Aorta (tissue), 5 donors: ENCODE measurements around the gene RBM12. TPM values are rescaled to one million over a fixed set of nuclear protein-coding genes. Genes with fewer than 3 reads are reported as not detected.
A peak's percentile ranks its signal among the peaks of the same experiment; 100 is the strongest.

Source experiments
- ATAC-seq: fragments of 200-7000 bp; cut with Tn5 transposase; one replicate; pipeline ENCODE4 v1.9.1; 2022; ENCODE audit warnings: moderate library complexity; ENCODE audit not compliant: low FRiP score
- DNase-seq, 2 donors: peaks; one replicate each; pipeline ENCODE4 v3.0.0-alpha.2; 2020
- H3K27ac ChIP-seq, 2 donors: one replicate each; pipeline ENCODE4 v1.5.1; 2013; ENCODE audit warnings: low read length in 2 of 2, mild to moderate bottlenecking in 2 of 2, moderate library complexity in 2 of 2, control low read depth in 1 of 2, inconsistent platforms in 1 of 2, low read depth in 1 of 2
- H3K27me3 ChIP-seq, 2 donors: one replicate each; pipeline ENCODE4 v1.6.1; 2013; ENCODE audit warnings: control low read depth in 1 of 2, low read length in 1 of 2, mild to moderate bottlenecking in 1 of 2, moderate library complexity in 1 of 2; ENCODE audit not compliant: insufficient read depth in 2 of 2, control insufficient read depth in 1 of 2
- H3K36me3 ChIP-seq, 2 donors: one replicate each; pipeline ENCODE4 v1.6.1; 2013; ENCODE audit warnings: control low read depth in 1 of 2, low read length in 1 of 2, mild to moderate bottlenecking in 1 of 2; ENCODE audit not compliant: insufficient read depth in 2 of 2, control insufficient read depth in 1 of 2
- H3K4me1 ChIP-seq, 2 donors: one replicate each; pipeline ENCODE4 v1.6.1; 2013; ENCODE audit warnings: low read length in 2 of 2, control low read depth in 1 of 2, mild to moderate bottlenecking in 1 of 2, moderate library complexity in 1 of 2; ENCODE audit not compliant: insufficient read depth in 2 of 2, control insufficient read depth in 1 of 2
- H3K4me3 ChIP-seq, 2 donors: one replicate each; pipeline ENCODE4 v1.5.1; 2013; ENCODE audit warnings: low read length in 2 of 2, control low read depth in 1 of 2, mild to moderate bottlenecking in 1 of 2
- H3K9me3 ChIP-seq: one replicate; pipeline ENCODE4 v1.6.1; 2013; ENCODE audit warnings: mild to moderate bottlenecking, low read length; ENCODE audit not compliant: control insufficient read depth
- WGBS, 2 donors: extraction: QIAGEN DNeasy Blood & Tissue Kit; methylation state at CpG; one replicate each; pipeline ENCODE4 v1.1.7; 2013; 5-methylcytosine and 5-hydroxymethylcytosine counted together
- intact Hi-C, 2 donors: fragments of 100-400 bp; cut with DNase I; formaldehyde crosslinking; loops; one replicate each; pipeline versions ENCODE4 v1.14.2 to v1.15.0; 2022
- polyA plus RNA-seq, 2 donors: library from polyadenylated mRNA; stranded (reverse); fragments of 200-250 nt; gene quantifications; one replicate each; pipeline ENCODE4 v1.2.3, GENCODE V29; 2013
- total RNA-seq, 2 donors: library from RNA; stranded (reverse); fragmentation: NEBNext Ultra II Directional; extraction: Animal tissue kit (Norgen Biotek cat#: 25700); gene quantifications; one replicate each; pipeline ENCODE4 v1.2.1, GENCODE V29; 2021
- donor health status: healthy with polysubstance abuse.
- donor health status: Bipolar disorder and iron deficiency.
- donor health status: DM: no; HTN: no; CAD: no.
- donor health status: DM: no; HTN: no; CAD: no.
- donor health status: DM: yes; HTN: yes; CAD: no.

RBM12 gene
- total and polyA plus RNA-seq, 4 donors = 8.5 to 79.3 (median 44.4) TPM

DNA sequence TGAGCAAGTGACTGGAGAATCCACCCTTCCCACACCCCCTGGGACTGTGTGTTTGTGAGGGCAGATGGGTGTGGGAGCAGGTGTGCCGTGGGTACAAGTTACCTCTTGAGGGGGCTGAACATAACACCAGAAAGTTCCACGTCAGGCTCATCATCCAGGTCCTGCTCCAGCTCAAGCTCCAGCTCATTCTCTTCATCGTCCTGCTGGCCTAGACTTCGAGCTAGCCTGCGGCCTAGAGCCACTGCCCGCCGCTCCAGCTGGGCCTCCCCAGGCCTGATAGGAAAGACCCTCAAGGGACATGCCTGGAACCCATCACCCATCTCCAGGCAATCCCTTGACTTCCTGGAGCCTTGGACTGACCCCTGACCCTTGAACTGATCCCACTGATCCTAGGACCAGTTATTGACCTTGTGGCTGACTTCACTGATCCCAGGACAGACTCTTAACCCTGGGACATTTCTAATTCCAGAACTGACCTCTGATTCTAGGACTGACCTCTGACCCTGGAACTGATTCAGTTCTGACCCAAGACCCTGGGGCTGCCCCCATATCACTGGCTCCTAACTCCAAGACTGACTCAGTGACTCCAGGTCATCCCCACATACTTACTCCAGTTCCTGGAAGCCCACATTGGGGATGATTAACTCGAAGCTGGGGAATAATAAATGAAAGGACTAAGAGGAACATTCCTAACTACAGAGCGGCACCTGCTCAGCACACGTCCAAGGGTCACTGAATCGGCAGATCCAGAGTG is 60.8 kb downstream of the RBM12 start:
- WGBS, 2 donors = 90 to 95% methylated on average over 11 of the region's 11 CpGs

GRCh38 chr20:35602851-35603495 is 61.7 kb downstream of the RBM12 start:
- intact Hi-C loops = loop anchor here in 1 of 2 donors (5.0 kb wide), 1 partner anchor 141 kb away; no protein-coding TSS in a partner anchor
- 95 to 96% methylated on average over 15 of the region's 15 CpGs for WGBS, 2 donors
- no peaks in the 10 kb centered on the region for H3K36me3 ChIP-seq
- peak in 1 of 2 donors; percentile 54 for DNase-seq
- no peaks in the 10 kb centered on the region for H3K4me1 ChIP-seq
- no peak overlapping the region for H3K4me3 ChIP-seq
- ATAC-seq = no peak
- no peaks in the 10 kb centered on the region for H3K27me3 ChIP-seq
- H3K9me3 ChIP-seq = no peaks in the 10 kb centered on the region
- H3K27ac ChIP-seq = no peak overlapping the region

More for the DNA sequence above, 60.8 kb downstream of the RBM12 start:
- Histone ChIP-seq H3K4me1 (no peaks in the 10 kb centered on the region), H3K4me3 (no peak overlapping the region), H3K27ac (no peak overlapping the region), H3K27me3 (no peaks in the 10 kb centered on the region), H3K9me3 (no peaks in the 10 kb centered on the region), H3K36me3 (no peaks in the 10 kb centered on the region)
- intact Hi-C loops = loop anchor here in 1 of 2 donors (5.0 kb wide), 1 partner anchor 142 kb away; no protein-coding TSS in a partner anchor
- DNase-seq (peak in 1 of 2 donors; percentile 39), ATAC-seq (no peak)

GRCh38 chr20:35601990-35602389 is 62.7 kb downstream of the RBM12 start:
- ATAC-seq (no peak), DNase-seq (peak in 1 of 2 donors; percentile 73)
- Histone ChIP-seq H3K27ac (no peak overlapping the region), H3K4me3 (peak overlapping the region in 1 of 2 donors; percentile 35), H3K27me3 (no peaks in the 10 kb centered on the region), H3K36me3 (no peaks in the 10 kb centered on the region), H3K4me1 (no peaks in the 10 kb centered on the region), H3K9me3 (no peaks in the 10 kb centered on the region)
- intact Hi-C loops = loop anchor here in 1 of 2 donors (5.0 kb wide), 1 partner anchor 140 kb away; no protein-coding TSS in a partner anchor
- WGBS, 2 donors = 23 to 26% methylated on average over 27 to 30 of the region's 30 CpGs

- H3K9me3 ChIP-seq = no peaks in the 10 kb centered on the region
- no peaks in the 10 kb centered on the region for H3K4me1 ChIP-seq
- H3K4me3 ChIP-seq = peak overlapping the region in 1 of 2 donors; percentile 35
- WGBS, 2 donors = 1% methylated on average over 86 to 103 of the region's 103 CpGs
- DNase-seq (peak; percentile 87 to 92), ATAC-seq (peak; percentile 89)
- H3K36me3 ChIP-seq = no peaks in the 10 kb centered on the region
- no peak overlapping the region for H3K27ac ChIP-seq
- no peaks in the 10 kb centered on the region for H3K27me3 ChIP-seq
- intact Hi-C loops = loop anchor here in 1 of 2 donors (5.0 kb wide), 1 partner anchor 139 kb away; no protein-coding TSS in a partner anchor
Observed at GRCh38 chr20:35600993-35601973, 63.4 kb downstream of the RBM12 start.

DNA sequence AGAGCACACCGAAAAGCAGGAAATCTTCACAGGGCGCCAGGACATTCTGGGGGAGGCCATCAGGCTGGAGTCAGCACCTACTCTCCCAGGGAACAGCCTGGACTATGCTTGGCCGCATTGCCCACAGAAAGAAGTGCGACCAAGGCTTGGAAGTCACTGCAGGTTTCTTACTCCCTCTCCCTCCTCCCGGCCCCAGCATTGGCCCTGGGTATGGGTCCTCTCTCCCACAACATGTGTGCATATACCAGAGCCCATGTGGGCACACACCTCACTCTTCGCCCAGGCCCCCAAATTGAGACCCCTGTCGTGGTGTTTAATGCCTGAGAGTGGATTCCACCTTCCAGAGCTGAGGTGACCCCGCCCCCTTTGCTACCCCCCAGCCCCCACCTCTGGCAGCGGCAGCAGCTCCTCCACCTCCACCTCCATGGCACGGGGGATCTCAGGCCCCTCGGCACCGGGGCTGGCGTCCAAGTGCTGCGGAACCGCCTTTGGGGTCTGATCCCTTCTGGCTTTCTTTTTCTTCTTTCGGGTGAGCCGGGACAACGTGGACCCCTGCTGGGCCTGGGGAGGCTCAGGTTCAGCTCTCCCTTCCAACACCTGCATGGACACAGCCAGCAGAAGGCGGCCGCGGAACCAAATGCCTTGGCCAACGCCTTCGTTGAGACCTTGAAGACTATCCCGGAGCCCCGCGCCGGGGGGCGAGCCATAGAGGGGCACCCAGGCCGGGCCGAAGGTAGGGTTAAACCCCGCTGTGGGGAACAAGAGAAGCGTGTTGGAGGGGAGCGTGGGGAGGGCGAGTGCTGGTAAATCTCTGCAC is 64.3 kb downstream of the RBM12 start:
- ATAC-seq (no peak), DNase-seq (peak in 1 of 2 donors; percentile 77)
- H3K27me3 ChIP-seq = no peaks in the 10 kb centered on the region
- H3K9me3 ChIP-seq = no peaks in the 10 kb centered on the region
- H3K27ac ChIP-seq = no peak overlapping the region
- H3K36me3 ChIP-seq = no peaks in the 10 kb centered on the region
- no peaks in the 10 kb centered on the region for H3K4me1 ChIP-seq
- H3K4me3 ChIP-seq = no peak overlapping the region
- intact Hi-C loops = loop anchor here in 1 of 2 donors (5.0 kb wide), 1 partner anchor 138 kb away; no protein-coding TSS in a partner anchor
- WGBS, 2 donors = 23 to 24% methylated on average over 33 to 34 of the region's 34 CpGs

GRCh38 chr20:35599776-35600120 is 65.0 kb downstream of the RBM12 start:
- no peaks in the 10 kb centered on the region for H3K36me3 ChIP-seq
- intact Hi-C loops = loop anchor here in 1 of 2 donors (5.0 kb wide), 1 partner anchor 137 kb away; no protein-coding TSS in a partner anchor
- ATAC-seq = no peak
- 93 to 94% methylated on average over 9 of the region's 9 CpGs for WGBS, 2 donors
- no peaks in the 10 kb centered on the region for H3K4me1 ChIP-seq
- no peaks in the 10 kb centered on the region for H3K9me3 ChIP-seq
- H3K27ac ChIP-seq = no peak overlapping the region
- H3K27me3 ChIP-seq = no peaks in the 10 kb centered on the region
- H3K4me3 ChIP-seq = no peak overlapping the region
- DNase-seq = peak in 1 of 2 donors; percentile 76
